HepG2 (cell line): ENCODE measurements around the gene UNC5C. TPM values are rescaled to one million over a fixed set of nuclear protein-coding genes. Genes with fewer than 3 reads are reported as not detected.

Experiments
- ATAC-seq: fragments of 200-7000 bp; cut with Tn5 transposase; 3 replicates; pipeline ENCODE4 v1.9.1; 2020; ENCODE audit warnings: mild to moderate bottlenecking, moderate library complexity
- BruUV-seq: library from RNA; stranded (reverse); fragments of 400-500 nt; replicated peaks from 2 replicates; lab custom pipeline; 2021; lab: Mats Ljungman, UMichigan
- CTCF ChIA-PET: fragments of 300-600 bp; formaldehyde crosslinking; extraction: SDS; loops from one replicate; lab custom pipeline; 2021; ENCODE audit warnings: low total read pairs, inconsistent platforms, low intra/inter-chr PET ratio; lab: Yijun Ruan, JAX
- POLR2A ChIA-PET: fragments of 350-600 bp; sonication (Branson Sonifier 250); formaldehyde crosslinking; loops from one replicate; lab custom pipeline; 2020; ENCODE audit warnings: antibody characterized with exemption, inconsistent platforms; lab: Yijun Ruan, JAX
- DNase-seq: peaks from one replicate; pipeline ENCODE4 v3.0.0-alpha.2; 2015; ENCODE audit warnings: low spot score
- FAIRE-seq: peaks from 3 replicates; lab custom pipeline; 2011; peaks lifted over from hg19 to GRCh38; lab: Jason Lieb, UNC
- H2AFZ ChIP-seq: one replicate; pipeline ENCODE4 v1.6.1; 2011; ENCODE audit warnings: low read length, inconsistent platforms
- H3K27ac ChIP-seq: fragments of 300-600 bp; 3 replicates; pipeline ENCODE4 v1.8.0; 2011; ENCODE audit warnings: mixed run types, mild to moderate bottlenecking, mixed read lengths, low read length, inconsistent platforms; ENCODE audit not compliant: insufficient read depth; ENCODE audit errors: extremely low read length
- H3K27me3 ChIP-seq, 2 experiments: fragments of 200-600 bp in 1 of 2; 2 replicates in 1 of 2; 3 replicates in 1 of 2; pipeline versions ENCODE4 v1.6.0 to v1.8.0; 2011; ENCODE audit warnings: low read length in 2 of 2, mild to moderate bottlenecking in 2 of 2, moderate library complexity in 2 of 2, inconsistent platforms in 1 of 2; ENCODE audit not compliant: insufficient read depth in 2 of 2, control insufficient read depth in 1 of 2
- H3K36me3 ChIP-seq, 2 experiments: fragments of 200-600 bp in 1 of 2; replicated peaks in 1 of 2; 2 replicates in 1 of 2; 3 replicates in 1 of 2; pipeline versions ENCODE4 v1.5.1 to v1.8.0; 2011; ENCODE audit warnings: low read length in 2 of 2, inconsistent platforms in 1 of 2; ENCODE audit not compliant: insufficient read depth in 2 of 2, control insufficient read depth in 1 of 2
- H3K4me1 ChIP-seq: 2 replicates; pipeline ENCODE4 v1.5.1; 2012; ENCODE audit warnings: low read length, inconsistent platforms; ENCODE audit not compliant: insufficient read depth
- H3K4me2 ChIP-seq: 2 replicates; pipeline ENCODE4 v1.6.0; 2011; ENCODE audit warnings: low read depth, low read length, inconsistent platforms
- H3K4me3 ChIP-seq, 3 experiments: fragments of 200-600 bp in 1 of 3; sonication (generic), shearing (Covaris generic) in 1 of 3; replicated peaks in 1 of 3; 2 replicates each; pipeline ENCODE4 v1.5.1; 2011 to 2016; ENCODE audit warnings: low read length in 3 of 3, inconsistent platforms in 2 of 3, low read depth in 2 of 3, mild to moderate bottlenecking in 2 of 3, control low read depth in 1 of 3, mixed read lengths in 1 of 3; ENCODE audit not compliant: insufficient read depth in 1 of 3
- H3K79me2 ChIP-seq: one replicate; pipeline ENCODE4 v1.6.1; 2011; ENCODE audit warnings: low read length, inconsistent platforms; ENCODE audit not compliant: insufficient read depth
- H3K9ac ChIP-seq: 2 replicates; pipeline ENCODE4 v1.6.0; 2011; ENCODE audit warnings: mild to moderate bottlenecking, low read depth, low read length, inconsistent platforms; ENCODE audit not compliant: insufficient read depth
- H3K9me3 ChIP-seq: 2 replicates; pipeline ENCODE4 v1.5.1; 2012; ENCODE audit warnings: mild to moderate bottlenecking, low read length
- H4K20me1 ChIP-seq: 2 replicates; pipeline ENCODE4 v1.6.0; 2011; ENCODE audit warnings: inconsistent platforms, mild to moderate bottlenecking, low read length, moderate library complexity; ENCODE audit not compliant: insufficient read depth
- BRCA1 ChIP-seq: sonication (generic); formaldehyde crosslinking; IDR thresholded peaks from 2 replicates; pipeline ENCODE4 v1.4.0; 2020; ENCODE audit warnings: missing genetic modification reagents
- CBX5 ChIP-seq: sonication (generic); formaldehyde crosslinking; IDR thresholded peaks from 2 replicates; pipeline ENCODE4 v1.4.0; 2020; ENCODE audit warnings: missing genetic modification reagents, borderline replicate concordance
- IKZF4 ChIP-seq: sonication (generic); formaldehyde crosslinking; IDR thresholded peaks from 2 replicates; pipeline ENCODE4 v1.5.1; 2020; ENCODE audit warnings: borderline replicate concordance, mild to moderate bottlenecking, low read depth, missing genetic modification reagents; ENCODE audit errors: not compliant biosample characterization
- IRF2 ChIP-seq: IDR thresholded peaks from 2 replicates; pipeline ENCODE4 v1.6.1; 2018; ENCODE audit warnings: missing genetic modification reagents, missing compliant biosample characterization
- JDP2 ChIP-seq: sonication (generic); formaldehyde crosslinking; IDR thresholded peaks from 2 replicates; pipeline ENCODE4 v1.8.1; 2022; ENCODE audit warnings: missing genetic modification reagents, borderline replicate concordance
- KAT2B ChIP-seq: fragments of 150-350 bp; IDR thresholded peaks from 2 replicates; pipeline ENCODE4 v1.6.1; 2014; ENCODE audit warnings: low read depth, low read length, borderline replicate concordance
- MAFF ChIP-seq: IDR thresholded peaks from 2 replicates; pipeline ENCODE4 v1.6.1; 2011; ENCODE audit warnings: low read depth, low read length, improper control_type of control experiment
- MED1 ChIP-seq: sonication (generic); formaldehyde crosslinking; IDR thresholded peaks from 2 replicates; pipeline ENCODE4 v1.4.0; 2020; ENCODE audit warnings: missing genetic modification reagents
- MTA3 ChIP-seq: sonication (generic); formaldehyde crosslinking; IDR thresholded peaks from 2 replicates; pipeline ENCODE4 v1.4.0; 2020; ENCODE audit warnings: missing genetic modification reagents
- RBM22 ChIP-seq: fragments of 200-400 bp; formaldehyde crosslinking; optimal IDR thresholded peaks from 2 replicates; pipeline ENCODE3; 2017; ENCODE audit warnings: mild to moderate bottlenecking, low read length, moderate library complexity
- RFX1 ChIP-seq: fragments of 450-650 bp; IDR thresholded peaks from 2 replicates; pipeline ENCODE4 v1.6.1; 2017
- SMAD3 ChIP-seq: sonication (generic); formaldehyde crosslinking; IDR thresholded peaks from 2 replicates; pipeline ENCODE4 v1.4.0; 2020; ENCODE audit warnings: missing genetic modification reagents
- SMAD9 ChIP-seq: sonication (generic); formaldehyde crosslinking; IDR thresholded peaks from 2 replicates; pipeline ENCODE4 v1.5.1; 2020; ENCODE audit warnings: mild to moderate bottlenecking, missing genetic modification reagents
- TBX3 ChIP-seq: fragments of 450-650 bp; IDR thresholded peaks from 2 replicates; pipeline ENCODE4 v1.6.1; 2017; ENCODE audit warnings: antibody characterized with exemption, mild to moderate bottlenecking, inconsistent platforms, borderline replicate concordance
- ZNF235 ChIP-seq: sonication (generic); formaldehyde crosslinking; IDR thresholded peaks from 2 replicates; pipeline ENCODE4 v1.8.1; 2023; ENCODE audit warnings: mild to moderate bottlenecking, missing genetic modification reagents, borderline replicate concordance
- ZNF501 ChIP-seq: sonication (generic); formaldehyde crosslinking; IDR thresholded peaks from 2 replicates; pipeline ENCODE4 v1.5.1; 2020; ENCODE audit warnings: mild to moderate bottlenecking, moderate library complexity, missing genetic modification reagents
- ZNF782 ChIP-seq: sonication (generic); formaldehyde crosslinking; IDR thresholded peaks from 2 replicates; pipeline ENCODE4 v1.4.0; 2020; ENCODE audit warnings: missing genetic modification reagents, mild to moderate bottlenecking, borderline replicate concordance
- WGBS: methylation state at CpG from one replicate; pipeline ENCODE4 v1.1.6; 2017; ENCODE audit warnings: low lambda C conversion rate; 5-methylcytosine and 5-hydroxymethylcytosine counted together
- in situ Hi-C: cut with HindIII; loops from 2 replicates; pipeline ENCODE4 v1.10.0; 2017; ENCODE audit warnings: low pct_unique_long_range_greater_than_20kb; ENCODE audit not compliant: extremely low pct_ligation_motif_present
- intact Hi-C: fragments of 100-400 bp; cut with micrococcal nuclease; formaldehyde crosslinking; loops from one replicate; pipeline ENCODE4 v1.10.0; 2022; ENCODE audit not compliant: unreplicated experiment
- polyA plus RNA-seq, 8 experiments: library from polyadenylated mRNA; depleted of rRNA in 3 of 8; stranded (reverse) in 7 of 8; unstranded in 1 of 8; fragments of >200 nt; fragmentation: Illumina TruSeq in 4 of 8; extraction: Trizol in 4 of 8; gene quantifications; 2 replicates each; pipeline versions ENCODE4 v1.2.1 to v1.2.3, GENCODE V29; 2011 to 2016; ENCODE audit warnings: low read depth in 4 of 8, missing spikeins in 1 of 8, mixed read lengths in 1 of 8; ENCODE audit not compliant: insufficient read depth in 1 of 8
- total RNA-seq, 5 experiments: library from RNA; depleted of rRNA; stranded (reverse); fragments of >200 nt; fragmentation: Illumina TruSeq; extraction: Trizol; gene quantifications; 2 replicates each; pipeline ENCODE4 v1.2.3, GENCODE V29; 2016; ENCODE audit warnings: low read depth in 1 of 5
- TF ChIP-seq, protein P1 (sequence below): sonication (generic); formaldehyde crosslinking; conservative IDR thresholded peaks from 2 replicates; pipeline ENCODE4 v1.4.0; 2020; ENCODE audit warnings: missing genetic modification reagents
- TF ChIP-seq, protein P2 (sequence below): sonication (generic); formaldehyde crosslinking; IDR thresholded peaks from 2 replicates; pipeline ENCODE4 v1.5.1; 2020; ENCODE audit warnings: mild to moderate bottlenecking, missing genetic modification reagents, moderate library complexity

The UNC5C gene
- total and polyA plus RNA-seq, 2 of the 13 experiments (the other 11 are each of a cell fraction or from before 2014, with no cell fraction given), result not detected

DNA sequence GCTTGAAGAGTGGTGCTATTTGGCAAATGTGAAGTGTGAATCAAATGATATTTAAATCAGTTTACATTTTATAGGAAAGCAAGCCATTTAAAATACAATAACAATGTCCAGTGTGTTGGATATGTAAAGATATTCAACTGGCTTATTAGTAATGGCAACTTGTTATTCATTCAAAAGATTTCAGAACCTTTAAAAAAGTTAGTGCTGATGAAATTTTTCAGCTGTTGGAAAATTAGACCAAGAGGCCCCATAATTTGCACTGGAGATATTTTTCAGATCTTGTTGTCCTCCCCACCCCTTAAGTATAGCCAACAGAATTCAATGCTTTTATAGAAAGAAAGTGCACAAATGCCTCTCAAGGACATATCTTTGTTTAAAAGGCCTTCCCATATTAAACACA lies 54.6 kb downstream of the UNC5C start:
- Histone ChIP-seq H3K36me3 (no peaks in the 10 kb centered on the region), H3K27me3 (no peaks in the 10 kb centered on the region), H3K27ac (no peak overlapping the region), H3K4me3 (no peak overlapping the region), H3K9ac (no peak overlapping the region), H2AFZ (no peak overlapping the region), H4K20me1 (no peaks in the 10 kb centered on the region), H3K4me1 (no peaks in the 10 kb centered on the region), H3K4me2 (no peak overlapping the region), H3K79me2 (no peaks in the 10 kb centered on the region), H3K9me3 (no peaks in the 10 kb centered on the region)
- ChIA-PET CTCF (no interaction called here), POLR2A (no interaction called here)
- in situ Hi-C loops, result no loop called here
- no TSS peak for BruUV-seq
- FAIRE-seq, result no peak
- ATAC-seq, result no peak
- intact Hi-C loops, result no loop called here
- TF ChIP-seq ZNF501 (CRISPR knock-in tag) (no peak), RFX1 (no peak), ZNF782 (CRISPR knock-in tag) (no peak)
- no peak for DNase-seq

DNA sequence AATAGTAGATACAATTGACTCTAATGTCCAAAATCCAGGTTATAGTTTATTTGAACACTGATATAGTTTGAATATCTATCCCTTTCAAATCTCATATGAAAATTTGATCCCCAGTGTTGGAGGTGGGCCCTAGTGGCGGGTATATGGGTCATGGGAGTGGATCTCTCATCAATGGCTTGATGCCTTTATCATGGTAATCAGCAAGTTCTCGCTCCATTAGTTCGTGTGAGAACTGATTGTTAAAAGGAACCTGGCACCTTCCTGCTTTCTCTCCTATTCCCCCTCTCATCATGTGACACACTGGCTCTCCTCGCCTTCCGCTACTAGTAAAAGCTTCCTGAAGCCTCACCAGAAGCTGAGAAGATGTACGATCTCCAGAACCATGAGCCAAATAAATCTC lies 70.1 kb downstream of the UNC5C start:
- ChIA-PET POLR2A (no interaction called here), CTCF (no interaction called here)
- in situ Hi-C loops (no loop called here), intact Hi-C loops (no loop called here)
- H3K4me3 ChIP-seq, result no peak overlapping the region
- BruUV-seq, result no TSS peak
- H3K27me3 ChIP-seq, result no peaks in the 10 kb centered on the region
- no peaks in the 10 kb centered on the region for H3K4me1 ChIP-seq
- no peaks in the 10 kb centered on the region for H3K79me2 ChIP-seq
- no peak overlapping the region for H3K27ac ChIP-seq
- 27% methylated on average over 6 of the region's 6 CpGs for WGBS
- no peaks in the 10 kb centered on the region for H3K36me3 ChIP-seq
- no peak for DNase-seq
- H3K4me2 ChIP-seq, result no peak overlapping the region
- no peaks in the 10 kb centered on the region for H4K20me1 ChIP-seq
- no peaks in the 10 kb centered on the region for H3K9me3 ChIP-seq
- no peak for ATAC-seq
- H2AFZ ChIP-seq, result no peak overlapping the region
- FAIRE-seq, result no peak
- H3K9ac ChIP-seq, result no peak overlapping the region
- no peak for TF ChIP-seq TBX3
- TF ChIP-seq SMAD3, result no peak
- no peak for TF ChIP-seq IKZF4 (CRISPR knock-in tag)
- no peak for TF ChIP-seq BRCA1 (CRISPR knock-in tag)
- TF ChIP-seq ZNF235 (CRISPR knock-in tag), result no peak
- TF ChIP-seq, protein P1, sequence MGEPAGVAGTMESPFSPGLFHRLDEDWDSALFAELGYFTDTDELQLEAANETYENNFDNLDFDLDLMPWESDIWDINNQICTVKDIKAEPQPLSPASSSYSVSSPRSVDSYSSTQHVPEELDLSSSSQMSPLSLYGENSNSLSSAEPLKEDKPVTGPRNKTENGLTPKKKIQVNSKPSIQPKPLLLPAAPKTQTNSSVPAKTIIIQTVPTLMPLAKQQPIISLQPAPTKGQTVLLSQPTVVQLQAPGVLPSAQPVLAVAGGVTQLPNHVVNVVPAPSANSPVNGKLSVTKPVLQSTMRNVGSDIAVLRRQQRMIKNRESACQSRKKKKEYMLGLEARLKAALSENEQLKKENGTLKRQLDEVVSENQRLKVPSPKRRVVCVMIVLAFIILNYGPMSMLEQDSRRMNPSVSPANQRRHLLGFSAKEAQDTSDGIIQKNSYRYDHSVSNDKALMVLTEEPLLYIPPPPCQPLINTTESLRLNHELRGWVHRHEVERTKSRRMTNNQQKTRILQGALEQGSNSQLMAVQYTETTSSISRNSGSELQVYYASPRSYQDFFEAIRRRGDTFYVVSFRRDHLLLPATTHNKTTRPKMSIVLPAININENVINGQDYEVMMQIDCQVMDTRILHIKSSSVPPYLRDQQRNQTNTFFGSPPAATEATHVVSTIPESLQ (CRISPR knock-in tag), result no peak
- TF ChIP-seq IRF2 (CRISPR knock-in tag), result no peak
- TF ChIP-seq CBX5 (CRISPR knock-in tag), result no peak
- TF ChIP-seq MAFF, result no peak
- TF ChIP-seq JDP2 (CRISPR knock-in tag), result no peak
- no peak for TF ChIP-seq MTA3 (CRISPR knock-in tag)
- TF ChIP-seq, protein P2, sequence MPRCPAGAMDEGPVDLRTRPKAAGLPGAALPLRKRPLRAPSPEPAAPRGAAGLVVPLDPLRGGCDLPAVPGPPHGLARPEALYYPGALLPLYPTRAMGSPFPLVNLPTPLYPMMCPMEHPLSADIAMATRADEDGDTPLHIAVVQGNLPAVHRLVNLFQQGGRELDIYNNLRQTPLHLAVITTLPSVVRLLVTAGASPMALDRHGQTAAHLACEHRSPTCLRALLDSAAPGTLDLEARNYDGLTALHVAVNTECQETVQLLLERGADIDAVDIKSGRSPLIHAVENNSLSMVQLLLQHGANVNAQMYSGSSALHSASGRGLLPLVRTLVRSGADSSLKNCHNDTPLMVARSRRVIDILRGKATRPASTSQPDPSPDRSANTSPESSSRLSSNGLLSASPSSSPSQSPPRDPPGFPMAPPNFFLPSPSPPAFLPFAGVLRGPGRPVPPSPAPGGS (CRISPR knock-in tag), result no peak
- TF ChIP-seq KAT2B, result no peak
- TF ChIP-seq SMAD9, result no peak
- no peak for TF ChIP-seq RBM22
- no peak for TF ChIP-seq MED1 (CRISPR knock-in tag)
